Effector CD8-positive, alpha-beta T cell (primary cell): ENCODE measurements around the gene ADAMTSL1.

Experiments used
- DNase-seq: peaks from one replicate; lab custom pipeline; 2025; lab: John Stamatoyannopoulos, UW

ADAMTSL1 gene

DNA sequence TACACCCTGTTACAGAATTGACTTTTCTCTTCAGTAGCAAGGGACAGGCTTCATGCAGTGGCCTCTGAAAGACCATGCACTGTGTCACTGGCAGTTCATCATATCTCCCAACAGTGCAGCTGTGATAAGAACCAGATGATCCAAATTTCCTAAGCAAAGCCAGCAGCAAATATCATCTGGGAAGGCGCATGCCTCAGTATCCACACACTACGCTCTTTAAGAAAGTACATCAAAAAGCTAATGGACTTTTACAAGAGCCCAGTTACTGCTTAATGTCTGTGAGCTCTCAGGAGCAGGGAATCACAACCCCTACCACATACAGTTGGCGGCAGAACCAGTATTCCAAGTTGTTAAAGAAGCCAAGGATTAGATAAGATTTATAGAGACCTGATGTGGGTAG, 25.1 kb downstream of the ADAMTSL1 start:
- no peak for DNase-seq

DNA sequence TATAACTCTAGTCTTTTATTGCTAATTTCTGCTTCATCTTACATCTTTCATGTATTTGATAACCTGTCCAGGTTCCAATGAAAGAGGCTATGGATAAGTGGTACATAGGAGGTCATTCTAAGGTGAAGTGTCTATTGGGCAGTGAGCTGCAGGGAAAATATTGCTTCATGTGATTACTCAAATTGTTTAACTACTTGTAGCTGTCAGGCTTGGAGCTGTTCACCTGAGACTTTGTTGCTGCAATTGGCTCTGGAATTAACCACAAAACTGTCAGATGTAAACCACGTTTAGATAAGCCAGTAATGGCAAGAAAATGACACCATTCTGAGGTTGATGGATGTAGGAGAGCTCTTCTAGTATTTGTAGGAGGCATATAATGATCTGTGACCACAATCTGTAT, 26.0 kb downstream of the ADAMTSL1 start:
- DNase-seq = no peak

DNA sequence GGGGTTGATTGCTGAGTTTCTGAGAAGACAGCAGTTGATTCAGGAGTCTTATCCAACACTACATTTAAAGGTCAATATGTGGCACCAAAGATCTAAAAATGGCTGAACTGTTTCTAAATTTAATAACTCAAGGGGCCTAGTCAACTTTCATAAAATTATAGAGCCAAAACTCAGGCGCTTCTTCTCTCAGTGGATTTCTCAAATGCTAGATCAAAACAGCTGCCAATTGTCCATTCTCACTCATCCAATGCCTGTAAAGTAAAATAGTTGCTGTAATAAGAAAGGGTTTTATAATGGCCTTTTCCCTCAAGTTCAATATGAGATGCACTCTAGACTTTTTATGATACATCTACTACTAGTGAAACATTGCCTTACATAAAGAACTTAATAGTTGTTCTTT, 26.5 kb downstream of the ADAMTSL1 start:
- no peak for DNase-seq

DNA sequence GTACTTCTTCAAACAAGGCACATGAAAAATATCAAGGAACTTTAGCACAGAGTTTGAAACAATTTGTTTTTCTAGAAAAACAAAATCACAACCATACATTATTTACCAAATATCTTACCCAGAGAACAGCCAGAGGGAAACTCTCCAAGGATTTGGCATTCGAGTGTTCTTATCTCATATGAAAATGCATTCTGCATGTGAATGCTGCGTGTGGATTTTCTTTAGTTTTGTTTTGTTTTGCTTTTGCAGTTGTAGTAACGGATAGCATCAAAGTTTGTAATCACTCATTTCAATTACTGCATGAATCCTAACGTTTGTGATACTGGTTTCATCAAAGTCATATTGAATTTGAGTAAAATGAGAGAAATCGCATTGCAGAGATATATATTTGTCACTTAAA, 28.0 kb downstream of the ADAMTSL1 start:
- DNase-seq = no peak

DNA sequence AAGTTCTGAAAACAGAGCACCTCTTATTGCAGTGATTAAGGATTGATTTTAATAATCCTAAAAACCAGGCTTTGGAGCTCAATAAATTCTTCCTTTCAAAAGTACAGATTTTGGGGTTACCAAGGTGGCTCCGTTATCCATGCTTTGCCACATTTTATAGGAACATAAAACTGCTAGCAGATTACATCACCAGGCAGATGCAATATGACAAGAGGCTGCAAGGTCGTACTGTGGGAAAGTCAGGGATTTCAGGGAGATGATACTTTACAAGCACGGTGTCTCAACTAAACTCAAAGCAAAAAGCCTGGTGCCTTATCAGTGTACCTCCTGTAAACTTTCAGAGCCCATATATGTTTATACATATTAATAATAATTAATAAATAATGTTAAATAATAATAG, 28.6 kb downstream of the ADAMTSL1 start:
- DNase-seq = no peak

DNA sequence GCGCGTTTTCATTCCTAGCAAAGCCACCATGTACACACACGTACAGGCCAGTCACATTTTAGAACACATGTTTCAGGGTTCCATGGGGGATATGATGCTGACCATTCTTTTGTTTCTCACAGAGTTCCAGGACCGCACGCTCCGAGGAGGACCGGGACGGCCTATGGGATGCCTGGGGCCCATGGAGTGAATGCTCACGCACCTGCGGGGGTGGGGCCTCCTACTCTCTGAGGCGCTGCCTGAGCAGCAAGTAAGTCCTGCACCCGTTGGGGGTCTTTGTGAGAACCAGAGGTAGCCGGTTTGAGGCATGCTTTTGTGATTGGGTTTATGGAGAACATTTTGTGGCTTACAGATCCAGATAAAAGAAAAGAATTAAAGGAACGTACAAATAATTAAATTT, 30.8 kb downstream of the ADAMTSL1 start:
- no peak for DNase-seq

DNA sequence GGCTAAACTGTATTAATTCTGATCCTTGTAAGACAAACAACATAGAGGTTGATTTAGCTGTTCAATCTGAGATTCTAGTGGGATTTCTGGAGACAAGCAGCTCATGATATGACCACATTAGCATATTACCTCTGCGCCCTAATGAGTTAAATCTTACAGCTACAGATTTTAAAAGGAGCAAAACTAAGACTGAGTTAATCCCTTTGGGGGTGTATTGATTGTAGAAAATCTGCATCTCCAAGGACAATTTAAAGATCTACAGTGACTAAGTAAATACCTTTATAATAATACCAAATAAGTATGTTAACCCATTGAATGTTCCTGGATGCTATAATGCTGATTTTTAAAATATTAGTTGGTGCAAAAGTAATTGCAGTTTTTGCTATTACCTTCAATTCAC, 33.2 kb downstream of the ADAMTSL1 start:
- DNase-seq = no peak

DNA sequence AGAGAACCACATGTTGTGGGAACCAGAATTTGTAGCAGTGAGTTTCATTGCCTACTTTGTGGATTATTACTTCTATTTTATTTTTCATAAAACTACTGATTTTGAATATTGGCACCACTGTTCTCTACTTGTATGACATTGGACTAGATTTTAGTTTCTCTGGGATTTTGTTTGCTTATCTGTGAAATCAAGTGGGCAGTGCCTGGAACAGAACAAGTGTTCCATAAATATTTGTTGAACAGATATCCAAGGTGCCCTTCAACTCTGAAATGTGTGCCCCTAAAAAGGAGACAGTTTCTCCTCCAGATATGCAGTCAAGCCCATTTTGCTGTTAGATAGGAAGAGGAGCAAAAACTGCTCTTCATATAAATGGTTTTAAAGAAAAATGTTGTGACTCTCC, 42.6 kb downstream of the ADAMTSL1 start:
- no peak for DNase-seq

DNA sequence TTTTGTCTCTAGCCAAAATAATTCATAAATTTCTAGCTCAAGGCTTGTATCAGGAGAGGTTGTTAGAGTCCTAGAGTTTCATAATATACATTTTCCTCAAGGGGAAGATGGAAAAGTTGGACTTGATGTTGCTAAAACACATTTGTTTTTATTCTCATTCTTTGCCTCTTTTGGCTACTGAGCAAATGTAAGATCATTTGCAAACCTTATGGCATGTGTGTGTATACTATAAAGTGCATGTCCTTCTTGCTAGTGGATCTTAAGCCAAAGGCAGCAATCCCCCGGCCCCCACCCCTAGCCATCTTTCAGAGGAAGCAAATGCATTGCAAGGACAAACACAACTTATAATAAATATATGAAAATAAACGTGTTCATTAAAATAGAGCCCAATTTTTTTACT, 43.0 kb downstream of the ADAMTSL1 start:
- DNase-seq = no peak

DNA sequence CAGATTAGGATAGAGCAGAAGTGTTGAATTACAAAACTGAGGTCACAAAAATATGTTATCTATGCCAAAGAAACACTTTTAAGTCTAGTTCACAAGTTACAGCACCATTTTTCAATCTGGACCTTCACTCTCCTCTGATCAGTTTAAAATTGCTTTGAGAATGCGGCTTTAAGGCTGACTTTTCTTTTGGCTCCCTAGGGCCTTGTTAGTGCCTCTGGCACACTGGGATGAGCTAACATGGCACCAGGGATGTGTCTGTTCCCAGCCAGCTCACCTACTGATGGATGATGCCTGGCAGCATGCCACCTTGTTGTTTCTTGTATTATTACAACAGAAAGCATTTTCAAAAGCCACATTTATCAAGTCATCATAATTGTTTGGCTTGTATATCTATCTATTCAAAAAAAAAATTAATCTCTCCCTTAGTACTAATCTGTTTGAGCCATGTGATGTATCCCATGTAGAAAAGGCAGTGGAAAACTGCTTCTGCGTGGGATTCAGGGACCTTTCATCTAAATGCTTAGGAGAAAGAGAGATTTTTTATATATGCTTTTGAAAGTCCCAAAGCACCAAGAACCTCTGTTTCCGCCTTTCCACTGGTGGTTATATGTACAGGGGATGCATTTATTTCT, 46.6 kb downstream of the ADAMTSL1 start:
- no peak for DNase-seq

DNA sequence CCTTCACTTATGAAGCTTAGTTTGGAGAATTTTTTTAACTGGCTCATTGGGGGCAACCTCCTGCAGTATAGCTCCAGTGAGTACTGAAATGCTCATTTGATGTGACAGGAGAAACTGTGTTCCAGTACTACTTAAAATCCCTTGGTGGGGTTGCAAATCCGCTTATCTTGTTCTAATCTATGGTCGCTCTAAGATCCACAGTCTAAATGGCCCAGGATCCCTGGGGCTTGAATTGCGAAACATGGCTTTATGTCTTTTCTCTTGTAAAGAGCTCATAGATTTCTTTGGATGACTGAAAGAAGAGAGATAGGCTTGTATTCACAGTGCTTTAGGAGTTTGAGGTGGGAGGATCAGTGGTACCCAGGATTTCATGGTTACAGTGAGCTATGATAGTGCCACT, 52.7 kb downstream of the ADAMTSL1 start:
- DNase-seq = no peak

DNA sequence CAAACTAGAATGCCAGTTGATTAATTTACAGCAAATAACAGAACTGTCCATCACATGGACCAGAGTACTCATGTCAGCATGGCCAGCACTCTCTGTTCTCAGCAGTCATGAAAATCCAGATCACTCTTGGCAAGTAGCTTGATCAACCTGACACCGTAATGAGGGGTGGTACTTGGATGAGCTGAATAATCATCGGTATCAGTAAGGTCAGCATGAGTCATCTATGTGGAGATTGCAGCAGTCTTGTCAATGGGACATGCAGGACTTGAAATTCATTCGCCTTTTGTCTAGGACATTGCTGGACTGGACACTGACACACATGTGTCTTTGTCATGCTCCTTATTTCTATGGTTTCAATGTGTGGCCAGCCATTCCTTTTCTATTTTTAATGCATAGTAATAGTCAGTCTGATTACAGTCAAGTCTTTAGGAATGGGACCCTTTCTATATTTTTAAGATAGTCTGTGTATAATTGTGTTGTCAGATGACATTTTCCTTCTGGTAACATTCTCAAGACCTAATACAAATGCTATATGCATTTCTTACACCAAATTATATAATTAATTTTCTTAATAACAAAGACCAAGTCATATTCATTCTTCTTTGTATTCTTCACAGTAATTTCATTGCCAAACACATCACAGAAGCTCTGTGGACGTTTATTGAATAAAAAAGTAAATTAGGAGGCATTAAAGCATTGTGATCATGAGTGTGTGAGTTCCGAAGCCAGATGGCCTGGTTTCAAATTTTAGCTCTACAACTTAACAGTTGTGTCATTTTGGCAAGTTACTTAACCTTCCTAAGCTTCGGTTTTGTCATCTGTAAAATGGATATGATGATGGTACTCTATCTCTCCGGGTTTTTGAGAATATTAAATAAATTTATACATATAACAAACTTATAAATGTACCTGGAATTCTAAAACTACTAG, 57.4 kb downstream of the ADAMTSL1 start:
- no peak for DNase-seq

DNA sequence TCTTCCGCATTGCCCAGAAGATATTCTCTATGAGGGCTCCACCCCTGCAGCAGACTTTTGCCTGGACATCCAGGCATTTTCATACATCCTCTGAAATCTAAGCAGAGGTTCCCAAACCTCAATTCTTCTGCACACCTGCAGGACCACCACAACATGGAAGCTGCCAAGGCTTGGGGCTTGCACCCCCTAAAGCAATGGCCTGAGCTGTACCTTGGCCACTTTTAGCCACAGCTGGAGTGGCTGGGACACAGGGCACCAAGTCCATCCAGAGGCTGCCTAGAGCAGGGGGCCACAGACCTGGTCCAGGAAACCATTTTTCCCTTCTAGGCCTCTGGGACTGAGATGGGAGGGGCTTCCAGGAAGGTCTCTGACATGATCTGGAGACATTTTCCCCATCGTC, 60.7 kb downstream of the ADAMTSL1 start:
- no peak for DNase-seq

DNA sequence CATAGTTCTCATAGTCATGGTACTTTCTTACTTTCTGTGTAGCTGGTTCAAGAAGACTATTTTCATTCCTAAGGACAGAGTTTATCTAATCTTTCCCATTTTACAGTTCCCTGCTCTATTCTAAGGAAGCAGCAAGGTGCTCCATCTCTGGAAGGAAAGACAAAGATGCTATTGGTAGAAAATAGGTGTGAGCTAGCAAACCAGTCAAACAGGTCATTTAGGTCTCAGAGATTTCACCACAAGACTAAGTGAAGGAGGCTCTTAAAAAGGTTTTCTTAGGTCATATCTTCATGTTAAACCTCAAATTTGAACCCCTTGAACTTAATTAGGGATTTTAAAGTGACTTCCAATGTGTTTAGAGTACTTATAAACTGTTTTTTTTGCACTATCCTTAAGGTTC, 62.6 kb downstream of the ADAMTSL1 start:
- DNase-seq = no peak

DNA sequence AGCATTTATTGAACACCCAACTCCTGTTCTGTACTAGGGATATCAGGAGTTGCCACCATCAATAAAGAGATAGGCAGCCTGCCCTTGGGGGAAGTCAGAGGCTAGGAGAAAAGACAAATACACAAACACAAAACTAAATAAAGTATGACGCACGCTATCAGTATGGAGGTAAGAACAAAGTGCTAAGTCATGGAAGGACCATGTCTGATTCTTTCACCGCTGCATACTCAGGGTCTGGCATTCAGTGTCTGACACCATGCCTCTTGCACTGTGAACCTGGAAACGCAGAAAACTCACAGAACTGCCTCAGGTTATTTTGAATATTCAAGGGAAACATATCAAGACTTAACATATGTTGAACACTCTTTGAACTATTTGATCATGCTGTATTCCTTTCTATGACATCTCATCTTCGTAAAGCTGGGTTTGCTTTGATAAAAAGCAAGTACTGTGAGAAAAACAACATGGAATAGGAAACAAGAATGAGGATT, 65.3 kb downstream of the ADAMTSL1 start:
- no peak for DNase-seq

DNA sequence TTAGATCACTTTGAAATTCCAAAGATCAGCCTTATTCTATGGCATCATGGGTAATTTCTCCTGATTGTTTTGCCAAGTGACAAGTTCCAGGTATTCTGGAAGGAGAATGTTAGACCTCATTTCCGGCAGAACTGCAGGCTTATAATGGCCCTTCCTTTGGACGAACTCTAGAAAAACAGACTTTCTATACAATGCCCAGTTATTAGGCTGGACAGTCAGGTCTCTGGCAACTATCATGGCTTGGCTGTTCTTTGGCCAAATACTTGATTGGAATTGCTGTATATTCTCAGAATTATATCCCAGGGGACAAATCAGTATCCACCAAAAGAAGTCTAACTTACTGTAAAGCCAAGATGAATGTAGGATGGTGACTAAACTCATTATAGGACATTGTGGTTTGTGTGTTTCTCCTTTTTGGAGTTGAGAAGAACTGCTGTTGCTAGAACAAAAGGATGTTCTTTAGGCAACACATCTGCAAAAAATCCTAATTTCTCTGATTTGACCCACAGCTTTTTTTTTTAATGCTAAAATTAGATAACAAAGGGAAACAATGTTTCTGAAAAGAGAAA, 69.0 kb downstream of the ADAMTSL1 start:
- DNase-seq = no peak

DNA sequence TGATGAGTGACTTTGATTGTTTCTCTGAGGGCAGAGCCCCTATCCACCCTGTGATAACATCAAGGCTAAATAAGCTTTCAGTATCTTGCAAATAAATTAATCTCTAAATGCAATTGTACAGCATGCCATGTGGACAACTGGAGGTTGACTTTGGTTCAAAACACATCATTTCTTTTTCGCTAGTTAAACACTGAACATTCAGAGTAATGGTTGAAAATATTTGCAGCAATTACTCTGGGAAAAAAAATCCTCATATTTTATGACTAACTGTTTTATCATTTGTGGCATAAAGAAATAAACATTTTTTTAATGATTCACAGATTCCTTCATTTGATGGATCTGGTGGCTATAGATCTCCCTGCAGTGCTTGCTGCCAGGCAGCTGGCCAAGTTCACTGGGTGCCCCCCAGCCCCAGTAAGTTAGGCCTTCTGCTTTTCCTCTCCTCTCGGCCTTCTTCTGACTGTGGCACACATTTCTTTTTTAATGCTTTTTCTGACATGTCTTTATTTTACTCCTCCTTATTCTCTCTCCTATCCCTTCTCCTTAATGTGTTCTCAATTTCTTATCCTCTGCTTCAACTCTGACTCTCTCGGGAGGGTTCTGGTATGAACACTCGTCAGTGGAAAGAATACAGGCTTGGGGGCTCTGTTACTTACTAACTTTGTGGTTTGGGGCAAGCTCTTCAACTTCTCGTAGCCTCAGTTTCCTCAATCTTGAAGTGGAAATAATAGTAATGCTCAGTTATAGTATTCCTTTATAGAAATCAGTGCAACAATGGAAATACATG, 69.6 kb downstream of the ADAMTSL1 start:
- DNase-seq = no peak

DNA sequence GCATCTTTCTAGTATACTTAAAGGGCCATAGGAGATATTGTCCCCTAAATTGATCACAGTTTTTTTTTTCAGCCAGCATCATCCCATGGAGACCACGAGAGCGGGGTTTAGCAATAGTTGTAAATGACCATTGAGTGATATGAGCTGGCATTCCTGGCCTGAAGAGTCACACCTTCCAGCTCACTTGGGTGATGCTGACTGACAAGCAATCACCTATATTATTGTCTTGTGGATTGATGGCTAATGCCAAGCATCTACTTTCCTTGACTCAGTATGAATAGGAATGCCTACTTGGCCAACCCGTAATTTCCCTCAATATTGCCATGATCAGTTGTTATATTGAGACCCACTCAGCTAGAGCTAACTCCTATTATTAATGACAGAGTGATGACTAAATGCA, 70.5 kb downstream of the ADAMTSL1 start:
- DNase-seq = no peak

DNA sequence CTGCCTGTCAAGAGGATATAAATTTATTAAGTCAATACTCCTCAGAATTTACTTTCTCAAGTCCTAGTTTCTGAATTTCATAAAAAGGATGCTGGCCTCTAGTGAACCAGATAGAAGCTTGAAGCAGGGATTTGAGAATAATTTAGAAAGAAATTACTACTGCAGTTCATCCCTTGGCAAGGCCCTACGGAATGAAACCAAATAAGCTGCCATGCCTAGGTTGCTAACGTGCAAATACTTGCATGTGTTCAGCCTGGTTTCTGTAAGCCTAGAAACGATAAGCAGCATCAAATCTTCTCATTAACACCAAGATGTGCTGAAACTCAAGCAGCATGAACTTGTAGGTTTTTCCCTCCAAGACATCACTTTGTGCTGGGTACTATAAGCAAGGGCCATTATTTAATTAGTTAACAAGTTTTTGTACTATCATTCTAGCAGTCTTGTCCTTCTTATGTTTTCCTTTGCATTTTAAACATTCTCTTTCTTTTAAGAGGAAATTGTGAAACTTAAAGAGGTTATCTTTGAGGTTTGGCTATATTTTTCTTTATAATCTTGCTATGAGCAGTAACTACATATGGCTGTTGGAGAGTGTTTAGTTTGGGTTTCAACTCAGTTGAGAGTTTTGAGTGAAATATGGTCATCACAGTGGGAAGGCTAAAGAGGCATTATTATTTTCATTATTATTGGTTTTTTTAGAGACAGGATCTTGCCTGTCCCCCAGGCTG, 71.8 kb downstream of the ADAMTSL1 start:
- DNase-seq = no peak

DNA sequence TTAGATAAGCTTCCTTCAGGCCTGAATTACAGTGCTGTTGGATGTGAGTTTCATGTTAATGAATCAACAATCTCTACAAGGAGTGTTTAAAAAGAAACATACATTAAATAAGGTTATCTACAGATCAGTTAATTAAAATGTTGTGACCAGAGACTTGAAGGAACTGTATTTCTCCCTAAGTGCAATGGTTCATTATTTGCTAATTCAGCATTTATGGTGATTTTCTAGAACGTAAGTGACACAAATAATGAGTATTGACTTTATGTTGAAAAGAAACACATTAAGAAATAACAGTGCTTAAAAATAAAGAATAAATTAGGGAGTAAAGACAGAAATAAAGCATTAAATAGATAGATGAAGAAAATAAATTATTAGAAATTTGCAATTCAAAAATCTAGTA, 74.5 kb downstream of the ADAMTSL1 start:
- no peak for DNase-seq

DNA sequence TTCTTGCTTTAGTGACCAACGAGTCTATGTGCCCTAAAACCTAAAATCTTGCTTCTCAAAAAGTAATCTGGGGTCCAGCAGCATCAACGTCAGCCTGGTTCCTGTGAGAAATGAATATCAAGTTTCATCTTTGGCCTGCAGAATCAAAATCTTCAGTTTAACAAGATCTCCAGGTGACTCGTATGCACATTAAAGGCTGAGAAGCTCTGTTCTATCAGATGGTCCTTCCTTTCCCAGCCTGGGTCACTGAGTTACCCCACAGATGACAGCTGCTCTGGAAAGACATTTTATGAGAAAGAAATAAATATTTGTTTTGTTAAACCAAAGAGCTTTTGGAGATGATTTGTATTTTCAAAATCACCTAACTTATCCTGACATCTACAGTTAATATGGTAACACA, 75.8 kb downstream of the ADAMTSL1 start:
- DNase-seq = no peak

DNA sequence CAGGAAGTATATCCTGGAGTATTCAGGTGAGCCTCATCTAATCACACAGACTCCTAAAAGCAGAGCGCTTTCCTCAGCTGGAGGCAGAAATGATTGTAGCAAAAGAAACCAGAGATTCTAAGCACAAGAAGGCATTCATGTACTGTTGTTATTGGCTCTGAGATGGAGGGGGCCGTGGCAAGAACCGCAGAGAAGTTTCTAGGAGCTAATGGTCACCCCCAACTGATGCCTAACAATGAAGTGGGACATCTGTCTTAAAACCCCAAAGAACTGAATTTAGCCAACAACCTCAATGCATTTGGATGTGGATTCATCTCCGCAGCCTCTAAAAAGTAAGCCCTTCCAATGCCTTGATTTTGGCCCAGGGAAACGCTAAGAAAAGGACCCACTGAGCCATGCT, 76.3 kb downstream of the ADAMTSL1 start:
- DNase-seq = no peak
